ENCODE measurements around the gene PET100. TPM values are rescaled to one million over a fixed set of nuclear protein-coding genes. Genes with fewer than 3 reads are reported as not detected.

Gene PET100
- total RNA-seq, 1 experiment from 2014 or later: 126 TPM

GRCh38 chr19:7623725-7624603, 5.6 kb upstream of the PET100 start:
- no peaks in the 10 kb centered on the region for H4K20me1 ChIP-seq (ENCODE audit: insufficient read depth)
- no peak overlapping the region for H3K9ac ChIP-seq (ENCODE audit: low read length)
- no peaks in the 10 kb centered on the region for H3K9me3 ChIP-seq (ENCODE audit: control insufficient read depth in 1 of 2, insufficient read depth in 1 of 2, low read depth in 1 of 2, low read length in 2 of 2)
- intact Hi-C loops (cut with micrococcal nuclease): no loop called here
- ChIA-PET CTCF (no interaction called here), RAD21 (ENCODE audit: low non-redundant PET in 1 of 2, low total read pairs in 2 of 2, uncharacterized antibody in 2 of 2, unreplicated experiment in 2 of 2) (no interaction called here), POLR2A (no interaction called here)
- no peak overlapping the region for H3K27ac ChIP-seq (ENCODE audit: low read depth, low read length)
- peaks cover 5 to 34% of the 10 kb centered on the region in 2 experiments; a peak in 3 of 4 replicates for H3K36me3 ChIP-seq (ENCODE audit: control insufficient read depth in 1 of 2, insufficient read depth in 2 of 2, low read length in 2 of 2)
- DNase-seq (ENCODE audit: low read depth, low spot score) (no peak), ATAC-seq (peak; percentile 10; the same call in 1 of the 2 replicates)
- no TSS peak for BruUV-seq (replicated peaks)
- no peak overlapping the region for H3K4me2 ChIP-seq (ENCODE audit: low read length)
- no peak overlapping the region for H3K4me3 ChIP-seq (replicated peaks in 1 of 2; ENCODE audit: low read depth in 1 of 2, low read length in 2 of 2)
- TF ChIP-seq CTCF (IDR thresholded peaks at IDR 0.05 in 2 of 3, conservative IDR thresholded peaks at IDR 0.05 in 1 of 3; ENCODE audit: borderline replicate concordance in 1 of 3, insufficient read depth in 1 of 3, low read depth in 2 of 3, low read length in 2 of 3) (no peak), POLR2AphosphoS5 (IDR thresholded peaks at IDR 0.05; ENCODE audit: low read depth, low read length) (no peak), ZFX (IDR thresholded peaks at IDR 0.05) (no peak), POLR2A (IDR thresholded peaks at IDR 0.05; ENCODE audit: borderline replicate concordance, extremely low read depth, insufficient read depth, insufficient read length) (no peak), SRF (IDR thresholded peaks at IDR 0.05; ENCODE audit: low read depth) (no peak), CEBPB (IDR thresholded peaks at IDR 0.05; ENCODE audit: low read depth) (no peak), YY1 (IDR thresholded peaks at IDR 0.05; ENCODE audit: extremely low read depth, insufficient replicate concordance, low read depth, low read length) (no peak), CBX3 (IDR thresholded peaks at IDR 0.05; ENCODE audit: low read depth) (no peak), EGR1 (IDR thresholded peaks at IDR 0.05; ENCODE audit: low read depth) (no peak), EZH2 (IDR thresholded peaks at IDR 0.05) (no peak), ZBTB33 (IDR thresholded peaks at IDR 0.05; ENCODE audit: extremely low read depth, insufficient replicate concordance, low read length) (no peak)
- H3K4me1 ChIP-seq (ENCODE audit: control insufficient read depth in 1 of 2, insufficient read depth in 2 of 2, low read length in 2 of 2): peaks cover 5 to 12% of the 10 kb centered on the region in 2 experiments
- H3K27me3 ChIP-seq (ENCODE audit: insufficient read depth, low read length): no peaks in the 10 kb centered on the region
- peaks cover 34% of the 10 kb centered on the region for H3K79me2 ChIP-seq (ENCODE audit: insufficient read depth, low read length)
- H3K9me2 ChIP-seq (ENCODE audit: insufficient read depth): no peaks in the 10 kb centered on the region
- H2AFZ ChIP-seq (ENCODE audit: low read depth, low read length, poor library complexity, severe bottlenecking): no peak overlapping the region
